IPS-NIHi7 (cell line): Measurements from ENCODE around the gene FBXO2.

Experiments used
- DNase-seq: peaks from one replicate; pipeline ENCODE4 v3.0.0; 2012; ENCODE audit warnings: mixed read lengths; ENCODE audit errors: extremely low spot score

FBXO2 gene

GRCh38 chr1:11682287-11682771, 28.1 kb upstream of the FBXO2 start:
- peak; percentile 69 for DNase-seq

- DNase-seq, result peak; percentile 92
Measured at GRCh38 chr1:11681071-11681771, 27.0 kb upstream of the FBXO2 start, which contains the start of gene MAD2L2. MAD2L2 (minus strand) TSS chr1:11681148; CDS start chr1:11680601, 547 bp downstream.

GRCh38 chr1:11680270-11681070, 26.2 kb upstream of the FBXO2 start:
- DNase-seq, result no peak

GRCh38 chr1:11678442-11678841, 24.2 kb upstream of the FBXO2 start:
- no peak for DNase-seq

- no peak for DNase-seq
Measured at GRCh38 chr1:11676386-11677103, 22.3 kb upstream of the FBXO2 start.

GRCh38 chr1:11675325-11675724, 21.1 kb upstream of the FBXO2 start:
- no peak for DNase-seq

GRCh38 chr1:11674488-11674887, 20.3 kb upstream of the FBXO2 start:
- no peak for DNase-seq

- no peak for DNase-seq
Measured at GRCh38 chr1:11673089-11673769, 19.0 kb upstream of the FBXO2 start.

- no peak for DNase-seq
Measured at GRCh38 chr1:11671544-11672286, 17.5 kb upstream of the FBXO2 start.

- DNase-seq, result no peak
Measured at GRCh38 chr1:11671205-11671543, 16.9 kb upstream of the FBXO2 start.

- DNase-seq, result no peak
Measured at GRCh38 chr1:11670747-11671146, 16.5 kb upstream of the FBXO2 start.

GRCh38 chr1:11668516-11668915, 14.3 kb upstream of the FBXO2 start:
- DNase-seq, result no peak

GRCh38 chr1:11664336-11665065, 10.3 kb upstream of the FBXO2 start:
- DNase-seq, result peak; percentile 51

GRCh38 chr1:11661103-11661502, 6.9 kb upstream of the FBXO2 start:
- no peak for DNase-seq

GRCh38 chr1:11659748-11660147, 5.5 kb upstream of the FBXO2 start:
- no peak for DNase-seq

- no peak for DNase-seq
Measured at GRCh38 chr1:11658542-11658941, 4.3 kb upstream of the FBXO2 start.

- DNase-seq, result no peak
Measured at GRCh38 chr1:11657654-11658053, 3.4 kb upstream of the FBXO2 start.

GRCh38 chr1:11654939-11655808, 945 bp upstream of the FBXO2 start:
- no peak for DNase-seq

- DNase-seq, result no peak
Measured at GRCh38 chr1:11653861-11654136, 430 bp downstream of the FBXO2 start.
